ELR (cell line): Measurements from ENCODE around the gene PCAT7.
"Not testable (repeated sequence)": the region's sequence is repeated elsewhere in the genome, so short reads cannot be mapped to it uniquely, and the experiment has no call there.

ENCODE experiments used
- DNase-seq: peaks from one replicate; pipeline ENCODE4 v3.0.0-alpha.2; 2015; ENCODE audit warnings: low read depth

PCAT7 gene

DNA sequence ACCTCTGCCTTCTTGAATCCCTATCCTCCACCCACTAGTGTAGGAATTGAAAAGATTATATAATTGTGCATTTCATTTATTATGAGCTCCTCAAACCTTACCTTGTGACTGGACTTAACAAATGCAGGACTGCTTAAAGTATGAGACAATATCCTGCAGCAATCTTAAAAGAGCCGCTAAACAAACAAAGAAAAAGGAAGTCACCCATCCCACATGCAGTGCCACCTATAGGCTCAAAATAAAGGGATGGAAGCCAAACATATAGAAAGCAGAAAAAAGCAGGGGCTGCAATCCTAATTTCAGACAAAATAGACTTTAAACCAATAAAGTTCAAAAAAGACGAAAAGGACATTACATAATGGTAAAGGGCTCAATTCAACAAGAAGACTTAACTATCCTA lies 8.7 kb downstream of the PCAT7 start:
- no peak for DNase-seq

GRCh38 chr9:94564279-94564678 lies 9.4 kb downstream of the PCAT7 start:
- not testable (repeated sequence) for DNase-seq

GRCh38 chr9:94566550-94566949 lies 11.7 kb downstream of the PCAT7 start:
- no peak for DNase-seq

GRCh38 chr9:94567271-94567670 lies 12.4 kb downstream of the PCAT7 start:
- no peak for DNase-seq

GRCh38 chr9:94568250-94568889 lies 13.5 kb downstream of the PCAT7 start:
- DNase-seq: no peak

DNA sequence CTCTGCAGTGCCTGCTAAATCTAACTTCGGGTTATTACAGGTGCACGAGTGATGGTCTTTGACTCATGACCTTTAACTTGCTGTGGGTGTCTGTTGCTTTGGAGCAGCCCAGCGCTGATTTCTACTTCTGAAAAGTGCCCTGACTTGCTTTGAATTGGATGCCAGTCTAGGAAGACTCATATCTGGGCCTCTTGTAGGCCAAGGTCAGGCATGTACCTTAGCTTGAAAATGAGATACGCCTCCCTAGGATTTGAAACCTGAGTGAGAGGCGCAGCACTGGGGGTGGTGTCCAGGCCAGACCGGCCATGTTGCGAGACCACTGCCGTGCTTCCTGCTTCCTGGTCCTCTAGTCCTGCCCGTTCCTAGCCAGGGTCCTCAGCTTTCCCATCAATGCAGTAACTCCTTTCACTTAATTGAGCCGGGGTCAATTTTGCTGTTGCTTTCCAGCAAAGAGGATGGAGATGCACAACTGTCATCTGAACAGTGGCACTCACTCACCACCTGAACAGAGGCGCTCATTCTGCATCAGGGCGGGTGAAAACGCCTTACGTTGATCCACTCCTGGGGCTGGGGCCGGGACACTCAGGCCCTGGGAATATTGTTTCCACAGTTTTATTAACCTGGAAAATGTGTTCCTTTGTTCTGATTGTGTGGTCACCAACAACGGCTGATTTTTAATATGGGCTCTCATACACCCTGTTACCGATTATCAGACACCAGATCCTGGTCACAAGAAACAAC lies 14.3 kb downstream of the PCAT7 start:
- DNase-seq: no peak

DNA sequence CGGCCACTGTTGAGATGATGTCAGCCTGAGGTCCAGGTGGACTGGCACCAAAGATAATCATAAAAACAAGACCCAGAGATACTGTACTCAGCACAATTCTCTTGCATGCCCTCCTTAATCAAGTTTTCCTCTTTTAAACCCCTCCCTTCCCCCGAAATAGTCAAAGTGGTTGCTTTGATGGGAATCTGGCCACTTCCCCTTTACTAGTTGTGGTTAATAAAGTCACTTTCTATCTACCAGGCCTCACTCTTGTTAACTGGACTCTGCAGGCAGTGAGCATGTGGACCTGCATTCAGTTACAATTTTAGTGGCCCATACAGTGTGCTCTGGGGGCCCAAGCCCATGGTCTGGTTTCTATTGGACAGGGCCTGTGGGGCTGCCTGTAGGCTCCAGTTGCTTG lies 21.2 kb downstream of the PCAT7 start:
- no peak for DNase-seq

DNA sequence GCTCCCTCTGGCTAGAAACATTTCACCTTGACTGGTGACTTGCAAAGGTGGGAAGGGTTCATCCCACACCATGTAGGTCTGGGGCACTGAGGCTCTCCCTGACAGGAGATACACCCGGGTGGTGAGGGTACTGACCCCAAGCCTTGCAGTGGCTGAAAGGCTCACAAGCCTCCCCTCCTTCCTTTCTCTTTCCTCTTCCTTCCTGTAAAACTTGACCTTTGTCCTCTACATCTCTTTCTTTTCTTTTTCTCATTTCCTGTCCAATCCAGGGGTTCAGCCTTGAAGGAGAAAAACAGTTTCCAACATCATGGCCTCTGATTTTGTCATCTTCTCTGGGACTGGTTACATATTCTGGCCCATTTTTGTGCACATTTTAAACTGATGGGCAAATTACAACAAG lies 22.2 kb downstream of the PCAT7 start:
- no peak for DNase-seq

DNA sequence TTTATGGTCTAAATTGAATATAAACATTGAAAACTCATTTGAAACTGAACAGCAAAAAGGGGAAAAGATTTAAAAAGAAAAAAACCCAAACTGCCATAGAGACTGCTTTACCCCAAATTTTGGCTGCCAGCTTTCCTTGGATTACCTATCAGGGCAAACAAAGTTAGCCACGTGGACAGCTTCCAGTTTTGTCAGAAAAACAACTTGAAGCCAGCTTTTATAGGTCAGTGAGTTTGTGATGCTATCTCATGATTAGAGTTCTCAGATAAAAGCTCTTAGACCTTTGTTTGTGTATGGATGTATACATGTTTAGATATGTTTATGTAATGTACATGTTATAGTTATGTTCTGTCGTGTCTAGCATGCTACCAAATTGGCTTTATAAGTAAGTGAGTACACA lies 22.7 kb downstream of the PCAT7 start:
- DNase-seq: no peak

GRCh38 chr9:94581728-94582127 lies 26.8 kb downstream of the PCAT7 start:
- DNase-seq: no peak

- DNase-seq: no peak
Measured at GRCh38 chr9:94584555-94584954, 29.7 kb downstream of the PCAT7 start.

GRCh38 chr9:94586316-94586715 lies 31.4 kb downstream of the PCAT7 start:
- DNase-seq: no peak

DNA sequence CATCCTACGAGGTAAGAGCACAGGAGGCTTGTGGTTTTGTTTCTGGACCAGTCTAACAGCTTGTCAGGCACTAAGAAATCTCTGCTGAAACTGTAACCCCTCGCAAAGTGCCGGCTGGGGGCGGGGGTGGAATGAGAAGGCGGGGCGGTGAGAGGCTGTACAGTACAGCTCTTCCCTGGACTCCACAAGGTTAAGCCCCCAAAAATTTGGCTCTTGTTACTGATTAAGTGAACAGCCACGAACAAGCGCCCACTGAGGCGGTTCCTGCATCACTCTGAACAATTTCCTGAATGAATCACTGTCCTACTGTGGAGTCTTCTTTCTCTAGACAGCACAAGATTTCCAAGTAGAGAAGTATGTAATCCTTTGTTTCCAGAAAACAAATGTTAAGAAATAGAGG lies 31.9 kb downstream of the PCAT7 start:
- peak; percentile 48 for DNase-seq

DNA sequence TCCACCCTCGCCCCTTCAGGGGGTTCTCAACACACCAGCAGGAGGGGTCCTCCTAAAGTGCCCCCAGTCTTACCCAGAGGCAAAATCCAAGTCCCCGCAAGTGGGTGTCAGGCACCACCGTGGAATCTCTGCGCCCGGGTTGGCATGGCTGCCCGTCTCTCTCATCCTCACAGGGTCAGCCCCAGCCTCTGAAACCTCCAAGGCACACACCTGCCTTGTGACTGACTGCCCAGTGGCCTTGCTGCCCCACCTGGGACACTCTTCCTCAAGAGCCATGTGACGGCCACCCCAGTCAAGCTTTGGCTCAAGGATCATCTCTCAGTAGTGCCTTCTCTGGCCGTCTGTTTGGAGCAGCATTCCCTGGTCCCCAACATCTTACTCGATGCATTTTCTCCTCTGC lies 33.8 kb downstream of the PCAT7 start:
- DNase-seq: no peak

GRCh38 chr9:94591046-94591545 lies 36.2 kb downstream of the PCAT7 start:
- DNase-seq: not testable (repeated sequence)

GRCh38 chr9:94591876-94592275 lies 37.0 kb downstream of the PCAT7 start:
- DNase-seq: no peak

- DNase-seq: not testable (repeated sequence)
Measured at GRCh38 chr9:94592683-94593082, 37.8 kb downstream of the PCAT7 start.

GRCh38 chr9:94593459-94594345 lies 38.8 kb downstream of the PCAT7 start, which contains the start of gene FBP2:
TSS of gene FBP2 (minus strand) at chr9:94593824. CDS start at chr9:94593726, 98 bp downstream.
- no peak for DNase-seq

DNA sequence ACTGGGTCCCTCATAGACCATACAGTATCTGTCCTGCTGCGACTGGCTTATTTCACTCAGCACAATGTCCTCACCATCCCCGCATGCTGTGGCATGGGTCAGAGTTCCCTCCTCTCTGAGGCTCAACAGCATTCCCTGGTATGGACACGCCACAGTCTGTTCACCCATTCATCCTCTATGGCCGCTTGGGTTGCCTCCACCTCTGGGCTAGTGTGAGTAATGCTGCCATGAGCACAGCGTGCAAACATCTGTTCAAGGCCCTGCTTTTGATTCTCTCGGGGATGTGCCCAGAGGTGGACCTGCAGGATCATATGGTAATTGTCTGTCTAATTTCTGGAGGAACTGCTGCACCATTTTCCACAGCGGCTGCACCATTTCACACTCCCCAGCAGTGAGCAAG lies 44.2 kb downstream of the PCAT7 start:
- no peak for DNase-seq

DNA sequence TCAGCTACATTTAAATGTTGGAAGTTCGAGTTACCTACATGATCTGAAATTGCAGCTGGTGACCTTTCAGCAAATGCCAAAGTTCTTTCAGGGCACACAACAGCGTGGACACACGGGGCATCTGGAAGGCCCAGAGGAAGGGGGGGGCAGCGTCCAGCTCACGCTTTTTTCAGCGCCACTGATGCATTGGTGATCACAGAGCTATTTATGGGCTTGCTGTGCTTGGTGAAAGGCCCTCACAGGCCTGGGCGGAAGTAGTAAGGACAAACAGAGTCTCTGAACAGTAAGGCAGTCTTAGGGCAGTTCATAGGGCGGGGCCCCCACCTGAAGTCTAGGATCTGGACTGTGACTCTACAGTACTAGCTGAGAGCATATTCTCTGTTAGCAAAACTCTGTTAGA lies 45.4 kb downstream of the PCAT7 start:
- DNase-seq: no peak

- DNase-seq: no peak
Measured at GRCh38 chr9:94600715-94601114, 45.8 kb downstream of the PCAT7 start.

DNA sequence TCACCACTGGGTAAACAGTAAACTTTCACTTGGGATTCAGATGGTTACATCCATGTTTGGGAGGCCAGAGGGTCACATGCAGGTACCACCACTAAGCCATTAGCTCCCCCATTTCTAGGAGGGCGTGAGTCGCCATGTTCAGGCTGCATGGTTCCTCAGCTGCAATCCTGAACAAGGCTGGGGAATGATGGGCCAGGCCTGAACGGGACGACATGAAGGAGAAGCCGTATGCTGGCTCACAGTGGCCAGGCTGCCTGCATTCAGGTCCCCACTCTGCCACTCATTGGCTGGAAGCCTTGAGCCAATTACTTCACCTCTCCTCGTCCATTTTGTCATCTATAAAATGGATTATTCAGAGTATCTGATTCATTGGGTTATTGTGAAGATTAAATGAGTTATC lies 47.8 kb downstream of the PCAT7 start:
- no peak for DNase-seq
